GM18511 (cell line): Measurements from ENCODE around the gene LRP5.

Experiments
- ATAC-seq: cut with Tn5 transposase; IDR thresholded peaks from one replicate; pipeline ENCODE4 v1.9.1; 2021; ENCODE audit warnings: mild to moderate bottlenecking, moderate library complexity; ENCODE audit not compliant: unreplicated experiment

LRP5 gene

GRCh38 chr11:68312117-68312779 is at the start of gene LRP5:
TSS of gene LRP5 (plus strand) at chr11:68312591. CDS start at chr11:68312715, 124 bp downstream.
- peak; percentile 46 for ATAC-seq

DNA sequence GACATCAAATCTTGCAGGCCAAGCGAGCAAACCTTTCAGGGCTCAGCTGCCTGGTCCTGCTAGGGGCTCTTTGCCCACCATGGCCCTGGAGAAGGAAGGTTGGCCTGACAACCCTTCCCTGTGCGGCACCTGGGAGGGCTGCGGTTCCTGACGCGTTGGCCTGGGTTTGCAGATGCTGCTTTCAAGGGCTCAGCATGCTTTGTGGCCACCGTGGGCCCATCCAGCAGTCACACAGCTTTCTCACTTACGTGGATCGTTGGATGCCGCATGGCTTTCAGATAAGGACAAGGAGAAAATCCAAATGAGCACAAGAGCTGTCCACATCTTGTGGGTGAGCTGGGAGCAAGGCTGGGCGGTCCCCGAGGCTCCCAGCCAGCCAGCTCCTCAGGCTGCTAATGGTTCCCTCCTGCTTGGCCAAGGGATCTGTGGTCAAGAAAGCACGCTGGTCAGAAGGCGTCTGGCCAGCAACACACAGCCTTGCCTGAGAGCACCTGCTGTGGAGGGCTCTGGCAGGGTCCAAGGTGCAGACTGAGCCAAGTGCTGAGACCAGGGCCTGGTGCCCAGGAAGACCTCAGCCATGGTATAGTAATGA is 48.9 kb upstream of the LRP5 start:
- ATAC-seq: no peak

DNA sequence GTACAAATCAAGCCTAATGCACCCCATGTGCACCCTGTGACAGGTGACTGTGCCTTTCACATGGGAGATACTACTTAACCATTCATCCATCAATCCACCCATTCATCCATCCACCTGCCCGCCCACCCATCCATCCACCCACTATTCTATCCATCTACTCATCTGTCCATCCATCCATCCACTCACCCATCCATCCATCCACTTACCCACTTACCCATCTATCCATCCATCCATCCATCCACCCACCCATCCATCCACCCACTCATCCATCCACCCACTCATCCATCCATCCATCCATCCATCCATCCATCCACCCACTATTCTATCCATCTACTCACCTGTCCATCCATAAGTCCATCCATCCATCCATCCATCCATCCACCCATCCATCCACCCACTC is 48.1 kb upstream of the LRP5 start:
- ATAC-seq: no peak

DNA sequence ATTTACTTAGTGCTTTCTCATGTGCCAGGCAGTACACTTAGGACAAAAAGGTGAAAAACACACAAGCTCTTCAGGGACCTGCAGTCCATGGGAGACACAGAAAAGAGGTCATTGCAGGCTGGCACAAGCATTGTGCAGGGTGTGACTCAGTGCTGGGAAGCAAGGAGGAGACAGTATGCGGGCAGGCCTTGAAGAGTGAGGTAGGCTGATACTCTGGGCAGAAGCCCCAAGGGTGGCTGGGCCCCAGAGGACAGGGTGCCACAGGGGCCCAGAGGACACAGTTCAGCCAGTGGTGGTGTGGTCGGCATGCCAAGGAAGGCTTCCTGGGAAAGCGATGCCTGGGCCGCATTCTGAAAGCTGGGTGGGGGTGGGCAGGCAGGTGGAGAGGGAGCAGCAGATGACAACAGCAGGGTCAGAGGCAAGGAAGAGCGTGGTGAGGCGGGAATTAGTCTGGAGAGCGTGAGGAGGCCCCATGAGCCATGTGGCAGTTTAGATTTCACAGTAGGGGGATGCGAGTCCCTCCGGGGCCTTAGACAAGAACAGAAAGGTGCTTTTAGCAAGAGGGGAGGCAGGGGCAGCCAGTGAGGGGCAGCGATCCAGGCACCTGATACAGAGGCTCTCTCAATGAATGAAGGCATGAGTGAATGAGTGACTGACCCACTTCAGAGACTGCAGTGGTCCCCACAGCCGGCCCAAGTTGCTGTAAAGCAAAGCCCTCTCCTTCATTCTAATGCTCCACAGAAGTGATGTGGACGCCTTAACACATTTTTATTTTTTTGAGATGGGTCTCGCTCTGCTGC is 47.5 kb upstream of the LRP5 start:
- ATAC-seq: no peak

GRCh38 chr11:68266121-68266891 is 46.1 kb upstream of the LRP5 start:
- peak; percentile 76 for ATAC-seq

GRCh38 chr11:68266936-68267880 is 45.2 kb upstream of the LRP5 start:
- ATAC-seq: no peak

- no peak for ATAC-seq
Measured at GRCh38 chr11:68267881-68268240, 44.5 kb upstream of the LRP5 start.

DNA sequence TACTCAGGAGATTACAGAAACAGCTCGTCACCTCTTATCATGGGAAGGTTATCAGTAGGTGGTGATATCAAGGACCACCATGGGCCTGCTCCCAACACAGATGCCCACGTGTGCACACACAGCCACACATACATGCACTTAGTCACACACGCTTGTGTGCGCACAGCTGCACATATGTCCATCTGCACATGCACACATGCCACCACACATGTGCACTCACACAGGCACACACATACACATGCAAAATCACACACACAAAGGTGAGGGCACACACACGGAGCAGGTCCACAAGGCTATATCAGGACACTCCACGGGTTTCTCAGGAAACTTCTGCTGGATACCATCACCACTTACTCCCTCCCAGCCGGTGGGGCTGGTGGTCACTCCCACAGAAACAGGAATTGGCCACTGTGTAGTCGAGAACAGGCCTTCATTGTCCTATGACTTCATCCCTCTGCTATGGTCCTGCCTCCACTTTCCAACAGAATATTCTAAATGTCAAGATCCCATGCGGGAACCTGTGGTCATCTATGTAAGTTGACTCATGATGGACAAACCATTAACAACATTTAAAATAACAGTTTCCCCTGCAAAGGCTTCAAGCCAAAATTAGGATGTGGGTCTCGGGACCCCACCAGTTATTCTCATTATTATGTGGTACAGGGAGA is 42.8 kb upstream of the LRP5 start:
- ATAC-seq: no peak

GRCh38 chr11:68270196-68271022 is 42.0 kb upstream of the LRP5 start:
- ATAC-seq: no peak

DNA sequence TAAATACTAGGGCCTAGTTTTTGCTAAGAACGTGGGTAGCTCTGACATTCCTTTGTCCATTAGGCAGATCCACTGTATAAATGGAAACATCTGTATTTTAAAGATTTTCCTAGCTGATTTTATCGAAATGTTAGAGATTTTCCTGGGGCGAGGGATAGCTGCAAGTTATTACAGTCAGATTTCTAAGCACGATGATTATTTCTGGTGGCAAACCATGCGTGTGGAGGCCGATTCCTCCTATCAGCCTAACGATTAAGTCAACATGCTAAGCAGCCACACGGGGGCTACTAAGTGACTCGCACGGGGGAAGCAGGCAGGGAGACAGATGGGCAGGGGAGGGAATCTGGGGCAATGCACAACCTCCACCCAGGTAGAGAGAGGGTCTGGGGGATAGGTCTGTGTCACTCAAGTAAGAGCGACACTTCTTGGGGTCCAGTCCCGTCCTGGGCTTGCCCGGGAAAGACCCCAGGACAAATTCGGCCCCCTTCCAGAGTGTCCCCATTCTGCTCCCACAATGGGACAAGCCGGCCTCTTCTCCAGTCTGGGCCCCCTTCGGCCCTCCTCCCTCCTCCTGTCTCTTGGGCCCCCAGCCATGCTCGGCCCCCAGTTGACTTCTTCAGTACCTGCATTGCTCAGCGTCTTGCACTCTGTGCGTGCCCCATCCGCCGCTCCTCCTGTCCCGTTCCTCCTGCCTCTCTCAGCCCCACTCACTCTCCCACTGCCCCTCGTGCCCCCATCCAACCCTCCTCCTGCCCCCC is 41.2 kb upstream of the LRP5 start:
- ATAC-seq: peak; percentile 19

GRCh38 chr11:68271781-68272608 is 40.4 kb upstream of the LRP5 start, which contains the start of gene C11orf24:
TSS of gene C11orf24 (minus strand) at chr11:68271973. CDS start at chr11:68263767, 8,206 bp downstream.
- ATAC-seq: peak; percentile 73

DNA sequence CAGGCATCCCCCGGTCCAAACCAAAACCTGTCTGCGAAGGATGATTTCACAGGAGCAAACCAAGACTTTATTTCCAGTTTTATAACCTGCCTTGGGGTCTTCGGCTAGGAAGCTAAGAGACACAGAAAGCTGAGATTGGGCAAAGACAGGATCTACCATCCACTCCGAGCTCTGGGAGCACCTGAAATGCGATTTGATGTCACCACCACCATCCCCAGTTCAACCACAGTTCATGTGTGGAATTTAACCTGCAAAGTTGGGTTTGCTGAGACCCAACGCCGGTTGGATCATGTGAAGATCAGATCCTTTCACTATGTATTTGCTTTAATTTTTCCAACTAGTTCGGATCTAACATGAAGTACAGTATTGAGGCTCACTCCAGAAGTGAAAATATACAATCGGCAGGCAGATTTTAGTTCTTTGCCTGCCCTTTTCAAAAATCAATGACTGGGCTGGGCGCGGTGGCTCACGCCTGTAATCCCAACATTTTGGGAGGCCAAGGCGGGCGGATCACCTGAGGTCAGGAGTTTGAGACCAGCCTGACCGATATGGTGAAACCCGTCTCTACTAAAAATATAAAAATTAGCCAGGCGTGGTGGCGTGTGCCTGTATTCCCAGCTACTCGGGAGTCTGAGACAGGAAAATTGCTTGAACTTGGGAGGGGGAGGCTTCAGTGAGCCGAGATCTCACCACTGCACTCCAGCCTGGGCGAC is 39.2 kb upstream of the LRP5 start:
- no peak for ATAC-seq

GRCh38 chr11:68274306-68274705 is 38.1 kb upstream of the LRP5 start:
- no peak for ATAC-seq

DNA sequence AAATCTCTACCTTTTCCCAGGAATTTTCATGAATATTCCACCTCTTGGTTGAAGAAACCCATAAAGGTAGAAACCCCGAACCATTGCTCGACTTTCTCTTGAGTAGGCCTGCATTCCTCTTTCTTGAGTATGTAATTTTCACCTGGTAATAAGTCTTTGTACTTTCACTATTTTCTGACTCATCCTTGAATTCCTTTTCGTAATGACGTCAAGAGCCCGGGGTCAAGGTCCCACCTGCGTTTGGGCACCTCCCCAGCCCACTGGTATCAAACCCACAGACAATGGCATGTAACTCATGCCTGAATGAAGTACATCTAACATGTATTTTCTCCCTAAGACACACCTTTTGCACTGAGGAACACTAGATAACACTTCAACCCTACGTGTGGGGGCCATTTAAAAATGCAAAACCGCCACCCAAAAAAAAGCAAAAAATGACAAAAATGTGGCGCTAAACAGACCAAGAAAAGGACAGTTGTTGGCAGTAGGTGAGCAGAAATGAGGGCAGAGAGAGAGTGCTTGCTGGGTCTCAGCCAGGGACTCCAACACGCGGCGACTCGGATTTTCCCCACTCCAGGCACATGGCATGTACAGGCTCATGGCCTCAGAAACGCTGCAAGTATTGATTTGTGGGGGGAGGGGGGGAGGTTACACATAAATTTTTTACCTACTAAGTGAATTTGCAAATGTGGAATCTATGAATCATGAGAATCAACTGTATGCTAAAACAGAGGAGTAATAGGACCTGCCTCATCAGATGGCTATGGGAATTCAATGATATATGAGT is 36.5 kb upstream of the LRP5 start:
- ATAC-seq: no peak

GRCh38 chr11:68276861-68277260 is 35.5 kb upstream of the LRP5 start:
- ATAC-seq: no peak

- no peak for ATAC-seq
Measured at GRCh38 chr11:68279676-68280075, 32.7 kb upstream of the LRP5 start.
